ELF-1 (cell line): ENCODE measurements around the gene GABBR2.
"Not testable (repeated sequence)": the region's sequence is repeated elsewhere in the genome, so short reads cannot be mapped to it uniquely, and the experiment has no call there.

Experiments used
- DNase-seq: peaks from one replicate; pipeline ENCODE4 v3.0.0-alpha.2; 2016; ENCODE audit warnings: low read depth, low spot score

Gene GABBR2

DNA sequence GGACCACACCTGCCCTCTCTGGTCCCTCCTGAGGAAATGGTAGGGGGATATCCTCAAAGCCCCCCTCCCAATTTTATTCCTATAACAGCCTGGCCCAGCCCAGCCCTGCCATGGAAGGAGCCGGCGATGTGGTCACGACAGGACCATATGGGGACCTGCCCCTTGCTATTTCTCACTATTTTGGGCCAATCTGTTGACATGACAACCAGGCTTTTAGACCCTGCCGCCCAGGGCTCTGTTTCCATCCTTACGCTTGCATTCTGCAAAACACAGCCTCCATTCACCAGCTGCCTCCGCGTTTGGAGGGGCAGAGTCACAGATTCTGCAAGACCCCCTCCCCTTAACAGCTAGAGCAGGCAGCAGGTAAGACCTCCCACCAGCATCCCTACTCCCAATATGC is 112.2 kb downstream of the GABBR2 start:
- no peak for DNase-seq

DNA sequence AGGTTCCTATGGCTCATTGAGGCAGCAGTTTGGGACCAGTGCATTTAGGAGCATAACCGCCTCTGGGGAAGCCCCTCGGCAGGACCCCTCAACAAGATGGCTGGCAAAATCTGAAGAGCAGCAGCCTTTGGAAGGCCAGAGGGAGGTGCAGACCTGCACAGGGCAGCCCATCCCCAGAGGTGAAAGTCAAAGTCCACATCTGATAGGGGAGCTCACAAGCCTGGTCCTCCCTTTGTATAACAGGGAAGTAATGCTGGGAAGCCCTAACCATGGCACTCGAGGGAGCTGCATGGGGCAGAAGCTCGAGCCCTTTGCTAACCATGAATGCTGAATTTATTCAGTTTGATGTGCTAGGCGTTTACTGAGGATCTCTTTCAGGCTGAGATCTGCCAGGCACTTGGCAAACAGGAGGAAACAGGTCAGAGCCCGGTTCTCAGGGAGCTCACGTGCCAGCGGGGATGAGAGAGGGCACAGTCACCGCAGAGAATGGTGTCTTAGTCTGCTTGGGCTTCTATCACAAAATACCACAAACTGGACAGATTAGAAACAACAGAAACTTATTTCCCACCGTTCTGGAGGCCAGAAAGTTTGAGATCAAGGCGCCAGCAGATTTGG is 114.1 kb downstream of the GABBR2 start:
- no peak for DNase-seq

DNA sequence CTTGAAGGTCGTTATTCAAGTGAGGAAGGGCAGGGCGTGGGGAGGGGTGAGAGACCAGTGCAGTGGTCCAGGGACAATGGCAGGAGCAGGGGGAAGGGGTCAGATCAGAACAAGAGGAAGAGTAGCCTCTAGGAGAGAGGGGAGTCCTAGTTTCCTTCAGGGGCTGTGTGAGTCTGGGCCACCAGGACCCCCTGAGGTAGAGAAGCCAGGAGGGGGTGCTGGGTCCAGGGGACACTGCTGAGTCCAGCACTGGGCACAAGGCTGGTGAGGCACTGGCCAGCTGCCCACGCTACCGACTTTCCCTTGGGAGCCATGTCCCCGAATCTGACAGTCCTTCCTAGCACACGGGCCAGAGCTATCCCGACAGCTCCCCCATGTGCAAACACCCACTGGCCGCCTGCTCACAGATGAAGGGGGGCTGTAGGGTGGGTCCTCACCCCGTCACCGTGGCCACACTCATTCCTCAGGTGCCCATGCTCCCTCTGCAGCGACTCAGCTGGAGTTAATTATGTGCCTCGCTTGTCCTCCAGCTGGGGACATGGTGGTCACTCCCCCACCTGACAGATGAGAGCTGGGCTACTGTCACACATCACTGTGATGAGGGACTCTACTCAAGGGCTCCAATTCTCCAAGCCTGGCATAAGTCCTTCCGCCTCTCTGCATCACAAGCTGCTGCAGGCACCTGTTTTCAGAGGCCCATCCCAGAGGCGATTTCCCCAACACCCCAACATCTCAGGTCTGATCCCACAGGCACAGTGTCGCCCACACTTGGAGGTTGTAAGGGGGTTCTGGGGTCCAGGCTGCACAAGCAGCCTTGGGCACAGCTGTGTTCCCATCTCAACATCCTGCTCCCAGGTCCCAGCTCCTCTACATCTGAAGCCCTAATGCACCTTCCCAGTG is 115.1 kb downstream of the GABBR2 start:
- DNase-seq = no peak

DNA sequence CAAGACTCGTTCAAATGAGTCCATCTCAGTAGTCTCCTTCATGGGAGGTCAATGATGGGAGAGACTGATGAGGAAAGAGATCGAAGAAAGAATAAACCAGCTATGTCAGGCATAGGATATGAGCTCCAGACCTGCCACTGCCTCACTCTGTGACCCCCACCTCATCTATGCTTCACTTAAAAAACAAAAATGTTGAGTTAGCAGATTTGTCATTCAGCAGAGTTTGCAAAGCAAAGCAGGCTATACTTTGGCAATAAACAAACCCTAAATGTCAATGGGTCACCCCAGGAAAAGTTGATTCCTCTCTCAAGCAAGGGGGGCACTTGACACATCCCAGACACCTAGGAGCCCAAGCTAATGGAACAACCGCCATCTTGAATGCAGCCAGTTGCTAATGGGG is 117.0 kb downstream of the GABBR2 start:
- DNase-seq = no peak

DNA sequence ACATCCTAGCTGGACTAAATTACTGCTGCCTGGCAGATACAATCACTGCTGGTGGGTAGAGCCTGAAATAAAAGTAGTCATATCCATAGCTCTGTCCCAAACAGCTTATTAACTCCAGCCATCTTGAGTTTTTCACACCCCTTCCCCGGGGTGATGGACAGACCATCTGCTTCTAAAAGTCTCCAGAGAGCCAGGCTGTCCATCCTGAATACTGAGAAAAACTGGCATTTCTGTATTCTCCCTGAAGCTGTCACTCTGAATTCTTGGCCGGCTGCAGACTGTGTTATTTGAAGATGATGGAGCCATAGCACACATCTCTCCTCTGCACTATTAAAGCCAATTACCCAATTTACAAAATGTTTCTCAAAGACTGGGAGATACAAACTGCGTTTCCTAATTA is 118.6 kb downstream of the GABBR2 start:
- no peak for DNase-seq

DNA sequence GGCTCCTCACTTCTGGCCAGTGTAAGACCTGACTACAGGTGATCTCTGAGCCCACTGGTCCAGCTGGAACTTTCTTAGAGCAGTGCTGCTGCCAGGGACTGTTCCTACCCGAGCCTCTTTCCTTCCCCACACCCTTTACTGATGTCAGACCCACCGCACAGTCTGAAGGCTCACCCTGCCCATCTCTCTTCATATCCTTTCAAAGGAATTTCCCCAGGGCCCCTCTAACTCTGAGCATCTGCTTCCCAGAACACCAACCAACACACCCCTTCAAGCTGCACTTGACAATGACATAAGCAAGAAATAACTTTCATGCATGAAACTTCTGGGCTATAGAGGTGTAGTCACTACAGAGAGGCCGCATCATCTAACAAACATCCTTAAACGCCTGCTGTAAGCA is 119.6 kb downstream of the GABBR2 start:
- no peak for DNase-seq

DNA sequence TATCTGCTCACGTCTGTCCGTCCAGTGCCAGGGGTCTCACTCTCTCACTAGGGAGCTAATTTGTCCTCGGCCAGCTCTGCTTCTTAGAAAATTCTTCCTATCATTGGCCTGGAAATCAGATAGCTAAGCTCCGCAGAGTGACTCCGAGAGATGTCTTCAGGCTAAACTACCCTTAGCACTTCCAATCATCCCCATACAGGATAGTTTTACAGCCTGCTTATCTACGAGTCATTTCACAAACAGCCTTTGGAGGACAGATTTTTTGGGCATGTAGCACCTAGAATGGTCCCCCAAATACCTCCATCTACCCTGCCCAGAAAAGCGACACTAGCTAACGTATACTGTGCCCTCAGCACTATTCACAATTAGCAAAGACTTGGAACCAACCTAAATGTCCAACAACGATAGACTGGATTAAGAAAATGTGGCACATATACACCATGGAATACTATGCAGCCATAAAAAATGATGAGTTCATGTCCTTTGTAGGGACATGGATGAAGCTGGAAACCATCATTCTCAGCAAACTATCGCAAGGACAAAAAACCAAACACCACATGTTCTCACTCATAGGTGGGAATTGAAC is 123.8 kb downstream of the GABBR2 start:
- DNase-seq = not testable (repeated sequence)

DNA sequence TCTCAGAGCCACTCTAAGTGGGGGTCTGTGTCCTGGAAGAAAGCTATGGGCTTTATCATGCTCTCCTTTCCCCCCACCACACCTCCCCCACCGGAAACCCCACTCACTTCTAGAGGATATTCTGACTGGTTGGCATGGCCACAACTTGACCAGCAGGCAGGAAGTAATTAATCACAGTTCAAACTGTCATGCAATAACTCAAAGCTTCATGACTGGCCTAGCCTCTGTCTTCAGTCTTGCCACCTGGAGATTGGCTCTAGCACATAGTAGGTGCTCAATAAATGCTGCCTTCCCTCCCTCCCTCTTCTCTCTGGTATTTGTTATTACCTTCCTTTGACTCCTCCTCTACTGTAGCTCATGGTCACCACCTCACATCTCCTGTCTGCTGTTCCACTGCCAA is 124.7 kb downstream of the GABBR2 start:
- no peak for DNase-seq

DNA sequence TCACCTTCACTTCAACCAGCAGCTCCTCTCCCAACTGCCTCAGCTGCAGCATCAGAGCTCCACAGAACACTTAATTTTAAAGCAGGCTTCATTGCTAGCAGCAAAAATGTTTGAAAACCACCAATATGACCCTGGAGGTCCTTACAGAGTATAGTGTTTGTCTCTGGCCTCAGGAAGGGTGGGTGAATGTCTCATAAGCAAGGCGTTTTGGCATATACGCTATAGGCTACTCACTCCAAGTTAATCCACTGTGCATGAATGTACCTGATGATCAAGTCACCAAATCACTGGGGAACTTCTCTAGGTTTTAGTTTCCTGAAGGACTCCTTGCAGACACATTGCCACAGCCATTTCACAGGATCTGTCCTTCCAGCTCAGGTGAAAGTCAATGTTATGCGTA is 125.3 kb downstream of the GABBR2 start:
- no peak for DNase-seq

DNA sequence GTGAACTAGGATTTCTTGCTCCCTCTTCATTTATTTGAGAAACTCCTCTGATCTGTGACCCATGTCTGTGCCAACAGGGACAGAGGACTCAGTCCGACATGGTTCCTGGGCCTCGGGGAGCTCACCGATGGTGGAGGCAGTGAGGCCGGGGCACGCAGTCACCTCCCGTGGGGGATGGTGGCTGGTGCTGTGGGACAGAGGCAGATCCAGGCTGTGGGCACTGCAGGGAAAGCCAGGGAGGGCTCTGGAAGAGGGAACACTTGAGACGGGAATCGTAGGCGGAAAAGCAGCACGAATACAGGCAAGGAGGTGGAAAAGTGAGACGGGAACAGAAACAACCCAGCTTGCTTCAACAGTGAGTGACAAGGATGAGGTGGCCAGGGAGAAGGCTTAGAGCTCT is 127.8 kb downstream of the GABBR2 start:
- DNase-seq = no peak

DNA sequence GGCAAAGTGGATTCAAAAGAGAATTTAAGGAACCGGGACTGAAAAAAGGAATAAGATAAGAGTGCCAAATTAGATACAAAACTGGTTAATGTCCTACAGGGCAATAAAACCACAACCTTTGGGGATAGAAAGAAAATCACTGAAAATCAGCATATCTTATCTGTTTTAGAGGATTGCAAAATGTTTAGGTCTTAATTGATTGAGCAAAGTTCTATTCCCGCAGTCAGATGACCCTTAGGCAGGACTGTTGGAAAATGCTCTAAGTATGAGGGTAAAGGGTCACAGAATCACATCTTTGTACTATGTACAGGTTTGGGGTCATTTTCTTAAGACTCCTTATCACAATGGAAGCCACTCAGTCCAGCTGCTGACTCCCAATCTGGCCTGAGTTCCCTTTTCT is 129.0 kb downstream of the GABBR2 start:
- no peak for DNase-seq

DNA sequence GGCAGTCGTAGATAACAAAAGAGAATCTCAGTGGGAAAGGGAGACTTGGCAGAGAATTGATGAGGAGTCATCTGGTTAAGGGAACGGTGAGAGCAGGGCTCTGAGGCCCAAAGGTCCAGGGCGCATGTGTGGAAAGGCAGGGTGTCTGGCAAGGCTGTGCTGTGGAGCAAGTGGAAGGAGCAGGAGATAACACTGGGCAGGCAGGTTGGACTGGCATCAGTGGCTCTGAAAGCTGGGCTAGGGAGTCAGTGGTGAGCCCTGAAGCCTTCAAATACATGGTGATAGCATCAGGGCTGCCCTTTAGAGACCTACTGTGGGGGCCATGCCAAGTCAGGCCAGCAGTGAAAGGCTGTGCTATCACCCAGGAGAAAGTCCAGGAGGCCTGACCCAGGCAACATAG is 131.3 kb downstream of the GABBR2 start:
- DNase-seq = no peak

DNA sequence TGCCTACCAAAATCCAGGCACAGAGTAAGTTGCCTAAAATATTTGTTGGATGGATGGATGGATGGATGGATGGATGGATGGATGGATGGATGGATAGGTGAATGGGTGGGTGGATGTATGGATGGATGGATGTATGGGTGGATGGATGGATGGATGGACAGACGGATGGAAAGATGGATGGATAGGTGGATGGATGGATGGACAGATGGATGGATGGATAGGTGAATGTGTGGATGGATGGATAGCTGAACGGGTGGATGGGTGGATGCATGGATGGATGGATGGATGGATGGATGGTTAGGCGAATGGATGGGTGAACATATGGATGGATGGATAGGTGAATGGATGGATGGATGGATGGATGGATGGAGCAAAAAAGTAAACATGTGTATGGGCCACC is 131.9 kb downstream of the GABBR2 start:
- no peak for DNase-seq

DNA sequence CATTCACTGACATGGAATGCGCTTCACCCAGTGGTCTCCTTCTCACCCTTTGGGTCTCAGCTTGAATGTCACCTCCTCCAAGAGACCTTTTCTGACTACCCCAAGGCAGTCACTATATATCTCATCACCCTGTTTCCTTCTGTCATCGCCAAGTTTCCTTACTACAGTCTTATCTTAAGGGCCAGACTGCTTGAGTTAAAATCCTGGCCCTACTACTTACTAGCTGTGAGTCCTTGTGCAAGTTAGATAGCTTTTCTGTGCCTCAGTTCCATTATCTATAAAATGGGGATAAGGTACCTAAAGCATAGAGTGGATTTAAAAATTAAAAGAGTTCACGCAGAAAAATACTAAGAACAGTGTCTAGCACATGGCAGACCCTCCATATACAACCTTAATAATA is 132.4 kb downstream of the GABBR2 start:
- DNase-seq = no peak

DNA sequence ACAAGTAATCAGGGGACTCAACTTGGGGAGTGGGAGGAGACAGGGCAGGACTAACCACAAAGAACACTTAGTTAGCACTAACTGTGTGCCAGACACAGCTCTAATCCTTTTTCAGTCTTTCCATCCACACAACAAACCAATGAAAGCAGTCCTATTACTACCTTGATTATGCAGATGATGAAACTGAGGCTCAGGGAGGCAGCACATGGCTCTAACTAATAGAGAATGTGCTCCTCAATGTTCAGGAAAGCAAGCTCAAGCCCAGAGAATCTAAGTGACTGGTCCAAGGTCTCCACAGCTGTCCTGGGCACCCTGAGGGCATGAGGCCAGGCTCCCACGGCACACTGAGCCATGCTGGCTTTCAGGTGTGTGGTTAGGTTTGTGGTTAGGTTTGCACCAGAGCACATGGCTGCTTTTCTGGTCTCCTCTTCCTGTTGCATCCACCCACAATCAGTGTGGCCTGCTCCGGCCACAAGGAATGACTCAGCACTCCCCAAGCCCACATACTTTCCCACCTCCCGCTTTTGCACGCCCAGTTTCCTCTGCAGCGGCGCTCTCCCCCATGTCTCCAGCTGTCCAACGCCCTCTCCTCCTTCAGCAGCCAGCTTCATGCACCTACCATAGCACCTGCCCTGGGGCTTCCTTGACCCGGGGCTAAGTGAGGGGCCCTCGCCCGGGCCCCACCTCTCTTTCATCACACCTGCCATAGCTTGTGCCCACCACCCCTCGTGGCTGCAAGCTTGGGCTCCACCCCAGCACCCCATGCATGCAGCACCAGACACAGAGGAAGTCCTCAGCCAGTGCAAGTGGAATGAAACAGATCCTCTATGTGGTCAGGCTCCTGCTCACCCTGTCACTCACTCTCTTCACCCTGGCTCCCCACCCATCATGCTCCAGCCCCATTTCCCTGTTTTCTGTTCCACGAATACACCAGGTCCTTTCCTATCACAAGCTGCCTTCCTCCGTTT is 133.1 kb downstream of the GABBR2 start:
- peak; percentile 18 for DNase-seq

DNA sequence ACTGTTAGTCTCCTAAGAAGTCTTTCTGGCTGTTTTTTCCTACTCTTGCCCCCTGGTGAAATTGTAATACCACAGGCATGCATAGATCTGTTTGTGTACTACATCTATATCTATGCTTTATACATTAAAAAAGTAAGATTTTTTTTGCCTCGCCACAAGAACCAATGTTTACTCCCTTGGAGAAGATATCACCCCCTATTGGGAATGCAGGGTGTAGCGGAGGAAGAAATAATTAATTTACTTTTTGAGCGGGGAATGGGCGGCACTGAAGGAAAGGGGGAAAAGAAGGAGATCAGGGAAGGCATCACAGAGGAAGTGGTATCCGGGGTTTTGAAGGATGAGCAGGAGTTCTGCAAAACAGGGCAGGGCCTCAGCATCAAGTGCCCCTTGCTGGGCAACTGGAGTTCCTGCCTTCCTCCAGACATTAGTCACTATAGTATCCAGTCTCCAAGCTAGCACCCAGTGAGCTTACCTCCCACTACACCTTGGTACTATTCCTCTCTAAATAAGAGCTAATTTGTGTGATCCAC is 134.9 kb downstream of the GABBR2 start:
- no peak for DNase-seq

DNA sequence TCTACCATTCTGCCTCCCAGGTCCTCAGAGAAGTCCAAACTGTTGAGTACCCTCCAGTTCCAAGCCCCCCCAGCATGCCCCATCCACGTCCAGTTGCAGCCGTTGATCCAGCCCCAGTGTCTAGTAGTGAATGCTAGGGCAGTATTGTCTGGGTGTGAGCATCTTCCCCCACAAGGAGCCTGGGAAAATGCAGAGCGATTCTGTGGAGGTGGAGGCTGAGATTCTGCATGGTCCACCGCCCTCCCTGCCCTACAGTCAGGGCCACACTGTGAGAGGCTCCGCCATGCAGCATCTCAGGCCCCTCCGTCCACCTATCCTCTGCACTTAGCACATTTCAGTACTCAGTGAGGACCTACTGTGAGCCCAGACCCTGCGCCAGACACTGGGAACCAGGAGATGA is 135.9 kb downstream of the GABBR2 start:
- no peak for DNase-seq

DNA sequence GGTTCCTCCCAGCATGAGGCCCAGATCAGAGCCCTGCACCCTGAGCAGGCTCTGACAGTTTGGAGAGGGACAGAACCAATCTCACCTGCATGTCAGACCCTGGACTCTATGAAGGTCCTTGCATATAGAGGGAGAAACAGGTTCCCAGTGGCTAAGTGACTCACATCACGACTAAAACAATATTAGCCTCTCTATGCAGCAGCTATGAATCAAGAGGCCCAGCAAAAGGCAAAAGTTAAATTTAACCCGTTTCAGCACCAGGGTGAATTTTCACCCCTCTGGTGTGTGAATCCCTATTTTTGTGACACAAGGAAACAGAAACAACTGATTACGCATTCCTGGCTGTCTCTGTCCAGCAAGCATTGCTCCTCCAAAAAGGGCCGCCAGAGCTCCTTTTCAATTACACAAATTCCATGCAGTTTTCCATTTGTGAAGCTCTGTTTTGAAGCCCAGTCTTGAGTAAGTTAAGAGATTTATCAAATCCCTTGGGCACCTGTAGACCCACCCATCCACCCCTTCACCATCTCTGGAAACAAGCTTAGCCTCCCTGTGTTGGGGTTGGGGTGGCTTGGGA is 136.6 kb downstream of the GABBR2 start:
- DNase-seq = no peak

DNA sequence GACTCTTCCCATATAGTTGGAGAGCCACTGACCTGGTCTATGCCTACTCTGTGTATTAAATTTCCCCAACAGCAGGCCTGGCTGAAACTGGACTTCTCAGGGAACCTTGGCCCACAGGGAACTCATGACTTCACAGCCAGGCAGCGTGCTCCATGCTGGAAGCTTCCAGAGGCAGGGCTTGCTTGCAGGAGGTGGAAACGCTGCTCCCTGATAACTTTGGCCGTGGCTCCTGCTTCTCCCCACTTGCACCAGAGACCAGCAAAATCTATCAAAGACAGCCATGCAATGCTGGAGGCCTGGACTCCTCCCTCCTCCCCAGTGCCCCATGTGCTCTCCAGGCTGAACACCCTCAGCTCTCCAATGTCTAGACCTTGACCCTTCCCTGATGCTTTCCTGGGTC is 137.1 kb downstream of the GABBR2 start:
- no peak for DNase-seq

DNA sequence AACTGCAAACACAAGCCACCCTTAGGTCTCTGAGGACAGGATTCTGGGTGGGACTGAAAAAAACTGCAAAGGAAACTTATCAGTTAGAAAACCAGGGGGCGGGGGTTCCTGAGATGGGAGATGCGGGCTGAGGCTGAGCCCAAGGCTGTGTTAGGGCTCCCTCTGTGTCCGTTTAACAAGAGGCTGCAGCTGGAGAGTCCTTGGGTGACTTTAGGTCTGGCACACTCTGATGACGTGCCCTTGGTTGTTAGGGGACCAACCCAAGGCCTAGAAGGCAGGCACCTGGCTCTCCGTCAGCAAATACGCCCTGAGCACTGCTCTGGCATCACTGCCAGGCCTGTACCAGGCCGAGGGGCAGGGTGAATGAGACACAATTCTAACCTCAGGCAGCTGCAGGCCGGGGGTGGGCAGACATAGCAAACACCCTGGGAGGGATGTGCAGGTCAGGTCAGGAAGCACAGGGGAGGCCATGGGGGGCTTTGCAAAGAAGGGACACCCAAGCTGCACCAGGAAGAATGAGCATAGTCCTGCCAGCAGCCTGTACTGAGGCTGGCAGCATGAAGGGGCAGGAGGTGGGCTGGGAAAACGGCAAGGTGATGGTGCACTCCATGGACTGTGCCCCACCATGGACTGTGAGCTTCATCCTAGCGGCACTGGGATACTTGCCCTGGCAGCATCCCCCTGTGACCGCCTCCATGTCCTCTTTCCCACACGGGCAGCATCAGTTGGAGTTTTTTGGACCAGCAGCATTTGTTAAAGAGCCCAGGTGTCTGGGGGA is 137.9 kb downstream of the GABBR2 start:
- DNase-seq = no peak
